ENCODE measurements around the gene GOLGA6L2.
"Not testable (repeated sequence)": the region's sequence is repeated elsewhere in the genome, so short reads cannot be mapped to it uniquely, and the experiment has no call there.

Gene GOLGA6L2

GRCh38 chr15:23415321-23415865 is 31.6 kb downstream of the GOLGA6L2 start:
- TF ChIP-seq SPI1 (IDR thresholded peaks at IDR 0.05; ENCODE audit: low read depth, low read length) (no peak), PAX5 (IDR thresholded peaks at IDR 0.05; ENCODE audit: insufficient read depth, low read length, severe bottlenecking) (no peak), TAF1 (IDR thresholded peaks at IDR 0.05; ENCODE audit: low read depth, low read length) (no peak), POU2F2 (IDR thresholded peaks at IDR 0.05; ENCODE audit: low read depth, low read length) (no peak), POLR2AphosphoS5 (IDR thresholded peaks at IDR 0.05; ENCODE audit: low read depth, low read length) (no peak), POLR2A (IDR thresholded peaks at IDR 0.05; ENCODE audit: low read depth, low read length) (no peak)
- FAIRE-seq (peak; percentile 62), DNase-seq (ENCODE audit: insufficient read length, low spot score) (no peak)

- DNase-seq (ENCODE audit: insufficient read length, low spot score); FAIRE-seq: not testable (repeated sequence)
These were observed 34.0 kb downstream of the GOLGA6L2 start for GRCh38 chr15:23412881-23413600.

- no peak for TF ChIP-seq TAF1 (IDR thresholded peaks at IDR 0.05; ENCODE audit: low read depth, low read length)
- no peak for TF ChIP-seq POU2F2 (IDR thresholded peaks at IDR 0.05; ENCODE audit: low read depth, low read length)
- TF ChIP-seq SPI1 (IDR thresholded peaks at IDR 0.05; ENCODE audit: low read depth, low read length) = no peak
- no peak for TF ChIP-seq PAX5 (IDR thresholded peaks at IDR 0.05; ENCODE audit: insufficient read depth, low read length, severe bottlenecking)
- TF ChIP-seq POLR2A (IDR thresholded peaks at IDR 0.05; ENCODE audit: low read depth, low read length) = no peak
- no peak for TF ChIP-seq POLR2AphosphoS5 (IDR thresholded peaks at IDR 0.05; ENCODE audit: low read depth, low read length)
- no peak for FAIRE-seq
- DNase-seq (ENCODE audit: insufficient read length, low spot score) = no peak
These were observed 35.2 kb downstream of the GOLGA6L2 start for GRCh38 chr15:23411841-23412240.

GRCh38 chr15:23403550-23403949 is 43.5 kb downstream of the GOLGA6L2 start:
- TF ChIP-seq SPI1 (IDR thresholded peaks at IDR 0.05; ENCODE audit: low read depth, low read length) (no peak), POLR2AphosphoS5 (IDR thresholded peaks at IDR 0.05; ENCODE audit: low read depth, low read length) (no peak), POU2F2 (IDR thresholded peaks at IDR 0.05; ENCODE audit: low read depth, low read length) (no peak), PAX5 (IDR thresholded peaks at IDR 0.05; ENCODE audit: insufficient read depth, low read length, severe bottlenecking) (no peak), TAF1 (IDR thresholded peaks at IDR 0.05; ENCODE audit: low read depth, low read length) (no peak), POLR2A (IDR thresholded peaks at IDR 0.05; ENCODE audit: low read depth, low read length) (no peak)
- DNase-seq (ENCODE audit: insufficient read length, low spot score) (no peak), FAIRE-seq (no peak)

- TF ChIP-seq POLR2AphosphoS5 (IDR thresholded peaks at IDR 0.05; ENCODE audit: low read depth, low read length) = no peak
- no peak for TF ChIP-seq PAX5 (IDR thresholded peaks at IDR 0.05; ENCODE audit: insufficient read depth, low read length, severe bottlenecking)
- no peak for TF ChIP-seq POLR2A (IDR thresholded peaks at IDR 0.05; ENCODE audit: low read depth, low read length)
- TF ChIP-seq SPI1 (IDR thresholded peaks at IDR 0.05; ENCODE audit: low read depth, low read length) = no peak
- no peak for TF ChIP-seq TAF1 (IDR thresholded peaks at IDR 0.05; ENCODE audit: low read depth, low read length)
- no peak for TF ChIP-seq POU2F2 (IDR thresholded peaks at IDR 0.05; ENCODE audit: low read depth, low read length)
- FAIRE-seq (no peak), DNase-seq (ENCODE audit: insufficient read length, low spot score) (no peak)
These were observed 44.5 kb downstream of the GOLGA6L2 start for GRCh38 chr15:23402544-23402943.

- FAIRE-seq = no peak
- TF ChIP-seq POLR2A (IDR thresholded peaks at IDR 0.05; ENCODE audit: low read depth, low read length) (no peak), POLR2AphosphoS5 (IDR thresholded peaks at IDR 0.05; ENCODE audit: low read depth, low read length) (no peak), POU2F2 (IDR thresholded peaks at IDR 0.05; ENCODE audit: low read depth, low read length) (no peak), PAX5 (IDR thresholded peaks at IDR 0.05; ENCODE audit: insufficient read depth, low read length, severe bottlenecking) (no peak), TAF1 (IDR thresholded peaks at IDR 0.05; ENCODE audit: low read depth, low read length) (no peak), SPI1 (IDR thresholded peaks at IDR 0.05; ENCODE audit: low read depth, low read length) (no peak)
- no peak for DNase-seq (ENCODE audit: insufficient read length, low spot score)
These were observed 44.9 kb downstream of the GOLGA6L2 start for GRCh38 chr15:23402140-23402539.

GRCh38 chr15:23401627-23402026 is 45.4 kb downstream of the GOLGA6L2 start:
- FAIRE-seq (no peak), DNase-seq (ENCODE audit: insufficient read length, low spot score) (no peak)
- TF ChIP-seq TAF1 (IDR thresholded peaks at IDR 0.05; ENCODE audit: low read depth, low read length) (no peak), POLR2A (IDR thresholded peaks at IDR 0.05; ENCODE audit: low read depth, low read length) (no peak), PAX5 (IDR thresholded peaks at IDR 0.05; ENCODE audit: insufficient read depth, low read length, severe bottlenecking) (no peak), POU2F2 (IDR thresholded peaks at IDR 0.05; ENCODE audit: low read depth, low read length) (no peak)

- not testable (repeated sequence) for DNase-seq (ENCODE audit: insufficient read length, low spot score); FAIRE-seq
These were observed 47.8 kb downstream of the GOLGA6L2 start for GRCh38 chr15:23399207-23399606.

GRCh38 chr15:23398357-23398756 is 48.7 kb downstream of the GOLGA6L2 start:
- DNase-seq (ENCODE audit: insufficient read length, low spot score) = not testable (repeated sequence)
- peak; percentile 76 for FAIRE-seq

GRCh38 chr15:23397779-23398178 is 49.3 kb downstream of the GOLGA6L2 start:
- DNase-seq (ENCODE audit: insufficient read length, low spot score) = no peak
- no peak for TF ChIP-seq PAX5 (IDR thresholded peaks at IDR 0.05; ENCODE audit: insufficient read depth, low read length, severe bottlenecking)
- no peak for TF ChIP-seq POLR2AphosphoS5 (IDR thresholded peaks at IDR 0.05; ENCODE audit: low read depth, low read length)
- no peak for TF ChIP-seq POU2F2 (IDR thresholded peaks at IDR 0.05; ENCODE audit: low read depth, low read length)
- no peak for TF ChIP-seq POLR2A (IDR thresholded peaks at IDR 0.05; ENCODE audit: low read depth, low read length)
- TF ChIP-seq SPI1 (IDR thresholded peaks at IDR 0.05; ENCODE audit: low read depth, low read length) = no peak
- TF ChIP-seq TAF1 (IDR thresholded peaks at IDR 0.05; ENCODE audit: low read depth, low read length) = no peak
- FAIRE-seq = no peak

Measured in GM12891 (cell line).